Gastrocnemius medialis (tissue), 4 donors: ENCODE data around the gene CFAP92. TPM values are rescaled to one million over a fixed set of nuclear protein-coding genes. Genes with fewer than 3 reads are reported as not detected.
"Not testable (repeated sequence)": the region's sequence is repeated elsewhere in the genome, so short reads cannot be mapped to it uniquely, and the experiment has no call there.

Experiments used
- ATAC-seq, 2 donors: fragments of 150-250 bp; one replicate each; pipeline ENCODE4 v1.9.1; 2016
- DNase-seq, 2 donors: peaks; one replicate each; pipeline ENCODE4 v3.0.0-alpha.2; 2019
- H3K27ac ChIP-seq, 4 donors: fragments of 200-600 bp; sonication (generic); 1 replicate in 1 of 4; 2 replicates in 3 of 4; pipeline ENCODE4 v1.5.1; 2016 to 2018; ENCODE audit warnings: mild to moderate bottlenecking in 2 of 4, moderate library complexity in 1 of 4
- H3K27me3 ChIP-seq, 3 donors: fragments of 200-600 bp; sonication (generic) in 2 of 3; 1 replicate in 1 of 3; 2 replicates in 2 of 3; pipeline versions ENCODE4 v1.5.1 to v1.6.0; 2016 to 2019; ENCODE audit warnings: mild to moderate bottlenecking in 1 of 3, moderate library complexity in 1 of 3
- H3K36me3 ChIP-seq, 2 donors: fragments of 200-600 bp; sonication (generic) in 1 of 2; one replicate each; pipeline ENCODE4 v1.5.1; 2017 to 2018
- H3K4me1 ChIP-seq, 2 donors: fragments of 200-600 bp; sonication (generic) in 1 of 2; one replicate each; pipeline ENCODE4 v1.5.1; 2016 to 2017; ENCODE audit warnings: mild to moderate bottlenecking in 2 of 2
- H3K4me3 ChIP-seq, 4 donors: fragments of 200-600 bp; sonication (generic) in 3 of 4; 1 replicate in 1 of 4; 2 replicates in 3 of 4; pipeline ENCODE4 v1.5.1; 2016 to 2019; ENCODE audit warnings: mild to moderate bottlenecking in 2 of 4
- H3K9me3 ChIP-seq, 3 donors: fragments of 200-600 bp; sonication (generic) in 2 of 3; 1 replicate in 1 of 3; 2 replicates in 2 of 3; pipeline ENCODE4 v1.5.1; 2016 to 2019
- CTCF ChIP-seq, 5 experiments: fragments of 450-650 bp in 3 of 5; fragments of 200-600 bp in 2 of 5; sonication (generic) in 2 of 5; IDR thresholded peaks in 4 of 5; conservative IDR thresholded peaks in 1 of 5; 1 replicate in 4 of 5; 2 replicates in 1 of 5; pipeline ENCODE4 v1.5.1; 2016 to 2019; ENCODE audit warnings: antibody characterized with exemption in 5 of 5, mild to moderate bottlenecking in 3 of 5, moderate library complexity in 3 of 5
- POLR2A ChIP-seq, 2 donors: fragments of 450-650 bp; IDR thresholded peaks; one replicate each; pipeline ENCODE4 v1.6.1; 2017; ENCODE audit warnings: antibody characterized with exemption in 2 of 2, mild to moderate bottlenecking in 2 of 2, moderate library complexity in 2 of 2
- in situ Hi-C, 4 donors: fragments of 200-750 bp; cut with MboI; loops; one replicate each; pipeline versions ENCODE4 v1.15.0 to v1.8.0; 2017; ENCODE audit warnings: low sequenced_read_pairs in 4 of 4
- intact Hi-C: fragments of 100-400 bp; cut with DNase I; formaldehyde crosslinking; loops from one replicate; pipeline ENCODE4 v1.15.1; 2023; ENCODE audit warnings: low total_unique reads
- total RNA-seq, 4 donors: library from RNA; depleted of rRNA; stranded (reverse); fragments of >200 nt; gene quantifications; one replicate each; pipeline versions ENCODE4 v1.1.0 to v1.2.3, GENCODE V29; 2016

The CFAP92 gene
- total RNA-seq, 4 donors from 2014 or later, result 0.07 to 0.34 (median 0.20) TPM; not detected in 1

- Histone ChIP-seq H3K4me3 (no peak overlapping the region), H3K4me1 (peaks cover 30 to 33% of the 10 kb centered on the region in 2 donors), H3K27me3 (no peaks in the 10 kb centered on the region), H3K27ac (no peak overlapping the region), H3K36me3 (peaks cover 0 to 28% of the 10 kb centered on the region in 2 donors), H3K9me3 (no peaks in the 10 kb centered on the region)
- ATAC-seq (no peak), DNase-seq (no peak)
- intact Hi-C loops (no loop called here), in situ Hi-C loops (no loop called here)
- no peak for TF ChIP-seq CTCF (IDR thresholded peaks at IDR 0.05 in 4 of 5, conservative IDR thresholded peaks at IDR 0.05 in 1 of 5)
- no peak for TF ChIP-seq POLR2A (IDR thresholded peaks at IDR 0.05)
Observed at GRCh38 chr3:128884992-128885391, 108.9 kb downstream of the CFAP92 start.

GRCh38 chr3:128882719-128883118 is 111.2 kb downstream of the CFAP92 start:
- H3K27me3 ChIP-seq, result no peaks in the 10 kb centered on the region
- in situ Hi-C loops, result no loop called here
- peak overlapping the region in 1 of 4 donors; percentile 18 for H3K27ac ChIP-seq
- no peak for TF ChIP-seq CTCF (IDR thresholded peaks at IDR 0.05 in 4 of 5, conservative IDR thresholded peaks at IDR 0.05 in 1 of 5)
- TF ChIP-seq POLR2A (IDR thresholded peaks at IDR 0.05), result no peak
- no peak for ATAC-seq
- H3K4me3 ChIP-seq, result no peak overlapping the region
- DNase-seq, result no peak
- H3K36me3 ChIP-seq, result peaks cover 0 to 28% of the 10 kb centered on the region in 2 donors
- peaks cover 39 to 42% of the 10 kb centered on the region in 2 donors for H3K4me1 ChIP-seq
- intact Hi-C loops, result no loop called here
- no peaks in the 10 kb centered on the region for H3K9me3 ChIP-seq

- H3K27ac ChIP-seq, result peak overlapping the region; percentile 13 to 96 (median 55)
- in situ Hi-C loops, result no loop called here
- no peaks in the 10 kb centered on the region for H3K27me3 ChIP-seq
- TF ChIP-seq POLR2A (IDR thresholded peaks at IDR 0.05) (no peak), CTCF (IDR thresholded peaks at IDR 0.05 in 4 of 5, conservative IDR thresholded peaks at IDR 0.05 in 1 of 5) (no peak)
- DNase-seq (no peak), ATAC-seq (no peak)
- no peak overlapping the region for H3K4me3 ChIP-seq
- intact Hi-C loops, result no loop called here
- H3K9me3 ChIP-seq, result no peaks in the 10 kb centered on the region
- peaks cover 0 to 21% of the 10 kb centered on the region in 2 donors for H3K36me3 ChIP-seq
- peaks cover 39 to 49% of the 10 kb centered on the region in 2 donors for H3K4me1 ChIP-seq
Observed at GRCh38 chr3:128881576-128881975, 112.3 kb downstream of the CFAP92 start.

- H3K27me3 ChIP-seq, H3K9me3 ChIP-seq, in situ Hi-C loops, ATAC-seq, DNase-seq, intact Hi-C loops: not testable (repeated sequence)
- H3K4me3 ChIP-seq, result peak overlapping the region; percentile 64 to 91 (median 78)
- H3K4me1 ChIP-seq, result peaks cover 41 to 51% of the 10 kb centered on the region in 2 donors
- H3K36me3 ChIP-seq, result peaks cover 0 to 11% of the 10 kb centered on the region in 2 donors
- H3K27ac ChIP-seq, result peak overlapping the region; percentile 86 to 96 (median 92)
Observed at GRCh38 chr3:128880455-128880854, 113.4 kb downstream of the CFAP92 start.

GRCh38 chr3:128879991-128880390 is 113.9 kb downstream of the CFAP92 start:
- Histone ChIP-seq H3K36me3 (peaks cover 0 to 6% of the 10 kb centered on the region in 2 donors), H3K4me1 (peaks cover 46 to 56% of the 10 kb centered on the region in 2 donors), H3K27me3 (no peaks in the 10 kb centered on the region), H3K9me3 (no peaks in the 10 kb centered on the region), H3K27ac (peak overlapping the region; percentile 86 to 96 (median 92)), H3K4me3 (peak overlapping the region; percentile 64 to 91 (median 78))
- TF ChIP-seq POLR2A (IDR thresholded peaks at IDR 0.05) (no peak), CTCF (IDR thresholded peaks at IDR 0.05 in 4 of 5, conservative IDR thresholded peaks at IDR 0.05 in 1 of 5) (no peak)
- in situ Hi-C loops, result loop anchor here in 1 of 4 donors (10.0 kb wide), 1 partner anchor 195 kb away; no protein-coding TSS in a partner anchor
- intact Hi-C loops, result loop anchor here (1.0 kb wide), 2 partner anchors 154 to 199 kb away; partner anchors contain the start of gene RAB7A
- DNase-seq, result no peak
- ATAC-seq, result no peak
